Stimulated activated CD4-positive, alpha-beta T cell treated with anti-CD3 and anti-CD28 coated beads, Interleukin-1b, Interleukin-23, amount 100 ng/mL, for 48 hours (primary cell): ENCODE data around the gene KLHDC4.
"Not testable (repeated sequence)": the region's sequence is repeated elsewhere in the genome, so short reads cannot be mapped to it uniquely, and the experiment has no call there.

Experiments used
- DNase-seq: peaks from one replicate; pipeline ENCODE4 v3.0.0-alpha.2; 2020

KLHDC4 gene

DNA sequence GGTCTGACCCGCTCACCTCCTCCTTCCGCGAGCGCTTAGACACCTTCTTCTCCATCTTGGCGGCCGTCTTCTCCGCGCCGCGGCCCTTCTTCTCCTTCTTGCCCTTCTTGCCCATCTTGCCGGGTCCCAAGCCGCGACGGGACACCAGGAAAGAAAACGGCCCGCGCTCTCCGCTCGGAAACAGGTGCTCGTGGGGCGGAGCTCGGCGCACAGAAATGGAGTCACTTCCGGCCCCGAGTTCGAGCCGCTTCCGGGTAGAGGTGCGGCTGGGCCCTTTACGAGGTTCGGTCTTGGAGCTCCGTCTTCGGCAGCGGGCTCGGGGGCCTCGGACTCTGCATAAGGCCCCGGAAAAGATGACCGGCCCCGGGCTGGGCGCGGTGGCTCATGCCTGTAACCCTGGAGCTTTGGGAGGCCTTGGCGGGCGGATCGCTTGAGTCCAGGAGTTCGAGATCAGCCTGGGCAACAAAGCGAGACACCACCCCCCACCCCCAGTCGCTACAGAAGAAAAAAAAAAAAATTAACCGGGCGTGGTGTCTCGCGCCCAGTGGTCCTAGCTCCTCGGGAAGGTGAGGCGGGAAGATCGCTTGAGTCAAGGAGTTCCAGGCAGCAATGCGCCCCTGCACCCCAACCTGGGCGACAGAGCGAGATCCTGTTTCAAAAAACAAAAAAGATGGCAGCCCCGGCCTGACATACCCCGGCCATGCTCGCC is at the start of gene KLHDC4:
Gene KLHDC4, minus strand, starts transcription at position 211 of the 709 bp plus-strand sequence. Its CDS starts 96 bp downstream, at position 115.
- DNase-seq = peak; percentile 89

DNA sequence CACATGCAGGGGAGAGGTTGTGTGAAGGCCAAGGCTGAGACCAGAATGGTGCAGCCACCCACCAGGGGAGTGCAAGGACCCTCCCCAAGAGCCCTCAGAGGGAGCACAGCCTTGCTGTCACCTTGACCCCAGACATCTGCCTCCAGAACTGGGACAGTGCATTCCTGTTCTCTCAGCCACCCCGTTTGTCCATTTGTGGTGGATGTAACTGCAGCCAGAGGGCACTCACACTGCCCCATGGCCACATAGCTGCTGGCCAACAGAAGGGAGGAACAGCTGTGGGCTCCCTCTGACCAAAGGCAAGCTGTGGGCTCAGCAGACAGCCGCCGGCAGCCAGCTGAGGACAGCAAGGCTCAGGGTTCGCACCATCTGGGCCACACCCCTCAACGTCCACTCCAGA is 49.8 kb upstream of the KLHDC4 start:
- no peak for DNase-seq

DNA sequence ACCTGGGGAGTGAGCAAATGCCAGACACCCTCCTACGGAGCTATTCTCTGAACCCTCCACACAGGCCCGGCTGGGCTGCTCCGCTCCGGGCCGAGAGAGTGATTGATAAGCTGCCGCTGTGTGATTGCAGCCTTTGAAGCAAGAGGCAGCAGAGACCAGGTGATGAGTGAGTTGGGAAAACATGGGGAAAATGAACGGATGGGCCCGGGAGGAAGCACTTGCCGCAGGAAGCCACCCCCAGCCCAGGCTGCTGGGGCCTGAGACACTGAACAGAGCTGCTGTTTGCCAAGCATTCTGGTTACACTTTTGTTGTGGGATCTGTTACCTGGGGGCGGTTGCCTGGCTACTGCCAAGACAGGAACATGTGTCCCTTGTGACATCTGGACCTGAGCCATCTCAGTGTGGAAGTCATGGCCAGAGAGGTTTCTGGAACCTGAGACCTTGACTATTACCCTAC is 46.4 kb upstream of the KLHDC4 start:
- no peak for DNase-seq

DNA sequence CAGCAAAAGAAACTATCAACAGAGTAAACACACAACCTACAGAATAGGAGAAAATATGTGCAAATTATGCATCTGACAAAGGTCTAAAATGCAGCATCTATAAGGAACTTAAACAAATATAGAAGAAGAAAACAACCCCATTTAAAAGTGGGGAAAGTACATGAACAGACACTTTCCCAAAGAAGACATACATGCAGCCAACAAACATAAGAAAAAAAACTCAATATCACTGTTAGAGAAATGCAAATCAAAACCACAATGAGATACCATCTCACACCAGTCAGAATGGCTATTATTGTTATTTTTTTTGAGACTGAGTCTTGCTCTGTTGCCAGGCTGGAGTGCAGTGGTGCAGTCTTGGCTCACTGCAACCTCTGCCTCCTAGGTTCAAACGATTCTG is 45.7 kb upstream of the KLHDC4 start:
- not testable (repeated sequence) for DNase-seq

DNA sequence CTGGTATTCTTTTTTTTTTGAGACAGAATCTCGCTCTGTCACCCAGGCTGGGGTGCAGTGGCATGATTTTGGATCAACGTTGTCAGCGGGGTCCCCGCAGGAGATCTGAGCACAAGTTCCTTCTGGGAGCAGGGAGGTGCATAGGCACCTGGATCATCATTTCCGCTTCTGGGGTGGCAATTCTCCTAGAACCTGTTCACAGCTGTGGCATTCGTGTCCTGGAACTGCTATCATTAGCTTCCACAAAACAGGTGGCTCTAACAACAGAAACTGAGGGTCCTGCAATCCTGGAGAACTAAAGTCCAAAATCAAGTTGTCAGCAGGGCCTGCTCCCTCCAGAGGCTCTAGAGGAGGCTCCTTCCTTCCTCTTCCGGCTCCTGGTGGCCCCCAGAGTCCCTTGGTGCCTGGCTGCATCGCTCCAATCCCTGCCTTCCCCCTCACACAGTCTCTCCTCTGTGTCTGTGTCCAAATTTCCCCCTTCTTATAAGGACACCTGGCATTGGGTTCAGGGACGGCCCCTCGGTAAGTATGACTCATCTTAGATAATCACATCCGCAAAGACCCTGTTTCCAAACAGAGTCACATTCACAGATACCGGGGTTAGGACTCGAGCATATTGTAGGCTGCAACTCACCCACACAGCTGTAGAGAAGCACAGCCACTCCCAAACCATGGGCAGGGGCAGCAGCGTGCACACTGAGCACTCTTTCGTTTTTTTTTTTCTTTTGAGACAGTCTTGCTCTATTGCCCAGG is 43.5 kb upstream of the KLHDC4 start:
- no peak for DNase-seq

DNA sequence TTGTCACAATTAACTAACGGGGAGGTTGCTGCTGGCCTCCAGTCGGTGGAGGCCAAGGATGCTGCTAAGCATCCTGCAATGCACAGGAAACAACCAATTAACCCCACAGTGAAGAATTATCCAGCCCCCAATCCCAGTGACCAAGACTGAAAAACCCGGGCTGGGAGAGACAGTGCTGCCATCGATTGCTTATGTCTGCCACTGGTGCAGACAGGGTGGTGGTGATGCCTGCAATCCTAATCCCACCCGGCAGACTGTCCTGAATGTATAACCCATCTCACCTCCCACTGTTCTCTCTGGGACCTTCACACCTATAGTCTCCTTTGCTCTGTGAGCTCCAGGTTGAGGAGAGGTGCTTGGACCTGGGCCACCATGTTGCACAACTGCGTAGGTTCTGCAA is 42.3 kb upstream of the KLHDC4 start:
- no peak for DNase-seq

DNA sequence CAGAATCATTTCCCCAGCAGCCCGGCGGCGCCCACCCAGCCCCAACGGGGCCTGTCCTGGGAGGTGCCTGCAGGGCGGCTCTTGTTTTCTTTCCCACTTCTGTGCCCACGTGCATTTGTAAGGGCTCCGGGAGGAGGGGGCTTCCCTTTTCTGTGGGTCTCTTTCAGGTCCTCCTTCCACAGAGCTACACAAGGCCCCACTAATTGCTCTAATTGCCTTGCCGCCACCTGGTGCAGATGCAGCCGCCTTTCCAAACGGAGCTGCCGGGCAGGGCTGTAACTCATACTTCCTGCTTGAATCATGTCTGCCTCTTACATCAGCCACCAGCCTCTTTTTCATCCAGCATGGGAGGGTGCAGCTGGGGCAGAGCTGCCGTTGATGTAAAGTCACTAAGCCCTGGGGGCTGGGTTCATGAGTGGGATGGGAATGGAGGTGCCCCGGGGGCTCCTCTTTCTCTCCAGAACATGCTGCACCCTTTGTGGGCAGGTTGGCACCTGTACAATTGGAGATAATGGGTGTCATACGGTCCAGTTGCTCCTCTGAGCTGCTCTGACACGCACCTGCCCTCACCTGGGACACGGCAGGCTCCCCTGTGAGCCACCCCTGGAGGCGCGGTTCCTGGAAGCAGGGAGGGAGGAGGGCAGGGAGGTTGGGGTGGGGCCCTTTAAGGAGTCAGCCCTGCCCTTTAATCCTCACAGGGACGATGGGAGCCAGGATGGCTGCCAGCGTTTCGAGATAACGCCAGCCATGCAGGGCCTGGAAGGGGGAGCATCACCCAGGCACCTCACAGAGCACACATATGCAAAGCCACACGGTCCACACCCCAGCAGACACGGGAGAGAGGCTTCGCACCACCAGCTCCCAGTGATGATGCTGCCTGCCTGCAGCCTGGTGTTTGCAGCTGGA is 41.1 kb upstream of the KLHDC4 start:
- DNase-seq = peak; percentile 78

DNA sequence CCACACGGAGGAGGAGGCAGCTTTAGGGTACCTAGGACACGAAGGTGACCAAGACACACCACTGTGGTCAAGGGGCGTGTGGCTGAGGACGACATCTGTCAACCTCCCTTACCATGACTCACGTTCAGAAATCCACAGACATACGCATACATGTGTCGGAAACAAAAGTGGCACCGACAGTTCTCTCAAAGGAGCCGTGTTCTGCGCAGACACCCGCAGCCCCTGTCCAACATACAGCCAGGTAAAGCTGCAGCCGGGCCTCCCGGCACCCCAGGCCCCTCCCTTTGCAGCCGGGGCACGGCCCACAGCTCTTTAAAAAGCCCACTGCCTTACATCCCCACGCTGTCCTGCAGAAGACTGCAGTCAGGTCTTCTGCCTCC is 40.5 kb upstream of the KLHDC4 start:
- DNase-seq = peak; percentile 55

DNA sequence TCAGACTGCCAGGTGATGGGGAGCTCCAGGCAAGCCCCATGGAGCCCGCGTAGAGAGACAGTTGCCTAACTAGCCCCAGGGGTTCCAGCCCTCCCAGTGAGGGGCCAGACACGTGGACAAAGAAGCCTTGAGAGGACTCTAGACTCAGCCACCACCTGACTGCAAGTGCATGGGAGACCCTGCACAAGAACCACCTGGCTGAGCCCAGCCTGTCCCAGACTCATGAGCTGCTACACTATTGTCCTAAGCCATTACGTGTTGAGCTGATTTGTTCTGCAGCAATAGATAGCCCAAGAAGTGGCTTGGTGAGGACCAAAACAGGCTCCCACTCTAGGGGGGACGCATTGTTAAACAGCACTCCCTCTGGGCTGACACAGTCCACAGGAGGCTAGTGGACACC is 37.6 kb upstream of the KLHDC4 start:
- DNase-seq = no peak

DNA sequence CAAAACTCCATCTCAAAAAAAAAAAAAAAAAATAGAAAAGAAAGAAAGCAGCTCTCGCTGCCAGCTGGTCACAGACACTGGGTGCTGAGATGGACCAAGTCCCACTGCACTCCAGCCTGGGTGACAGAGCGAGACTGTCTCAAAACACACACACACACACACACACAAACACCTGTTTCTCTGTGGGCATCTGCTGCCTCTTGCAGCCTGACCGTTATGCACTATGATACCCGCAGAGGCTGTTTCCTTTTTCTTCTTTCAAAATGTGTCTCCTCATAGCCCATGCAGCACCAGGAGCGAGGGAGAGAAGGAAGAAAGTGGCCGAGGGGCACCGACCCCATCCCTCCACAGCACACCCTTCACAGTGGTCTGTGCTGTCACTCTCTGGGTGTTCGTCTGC is 36.9 kb upstream of the KLHDC4 start:
- DNase-seq = no peak

DNA sequence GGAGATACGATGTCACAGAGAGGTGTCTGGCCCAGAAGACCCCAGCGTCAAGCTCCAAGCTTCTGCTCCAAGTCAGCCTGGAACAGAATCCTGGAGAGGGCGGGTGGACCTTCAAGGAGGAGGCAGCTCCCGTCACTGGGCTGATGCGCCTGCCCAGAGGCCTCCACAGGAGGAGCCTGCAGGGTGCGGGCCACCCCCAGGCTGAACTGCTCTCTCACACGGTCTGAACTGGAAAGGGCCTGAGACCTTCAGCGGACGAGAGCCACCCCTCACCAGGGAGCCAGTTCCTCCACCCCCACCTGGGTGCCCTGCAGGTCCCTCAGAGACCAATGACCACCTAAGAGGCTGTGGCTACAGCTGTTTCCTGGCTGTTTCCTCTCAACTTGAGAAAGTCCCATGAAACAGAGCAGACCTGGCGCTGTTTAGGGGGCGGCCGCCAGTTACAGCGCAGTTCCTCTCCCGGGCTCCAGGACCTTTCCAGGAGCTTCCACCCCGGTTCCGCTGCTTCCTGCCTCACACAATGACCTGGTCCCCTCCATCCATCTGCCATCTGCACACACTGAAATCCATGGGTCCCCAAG is 36.0 kb upstream of the KLHDC4 start:
- no peak for DNase-seq

DNA sequence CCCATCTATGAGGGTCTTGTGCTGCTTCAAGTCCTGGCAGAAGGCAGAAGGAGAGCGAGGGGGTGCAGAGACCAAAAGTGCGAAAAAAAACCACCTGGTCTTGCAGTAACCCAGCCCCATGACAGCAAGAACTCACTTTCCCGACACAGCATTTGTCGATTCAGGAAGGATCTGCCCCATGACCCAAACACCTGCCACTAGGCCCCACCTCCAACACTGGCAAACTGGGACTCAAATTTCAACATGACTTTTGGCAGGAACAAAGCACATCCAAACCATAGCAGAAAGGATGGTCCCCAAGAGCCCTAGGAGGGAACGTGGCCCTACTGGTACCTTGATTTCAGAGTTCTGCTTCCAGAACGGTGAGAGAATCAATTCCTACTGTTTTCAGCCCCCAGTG is 34.7 kb upstream of the KLHDC4 start:
- DNase-seq = no peak

DNA sequence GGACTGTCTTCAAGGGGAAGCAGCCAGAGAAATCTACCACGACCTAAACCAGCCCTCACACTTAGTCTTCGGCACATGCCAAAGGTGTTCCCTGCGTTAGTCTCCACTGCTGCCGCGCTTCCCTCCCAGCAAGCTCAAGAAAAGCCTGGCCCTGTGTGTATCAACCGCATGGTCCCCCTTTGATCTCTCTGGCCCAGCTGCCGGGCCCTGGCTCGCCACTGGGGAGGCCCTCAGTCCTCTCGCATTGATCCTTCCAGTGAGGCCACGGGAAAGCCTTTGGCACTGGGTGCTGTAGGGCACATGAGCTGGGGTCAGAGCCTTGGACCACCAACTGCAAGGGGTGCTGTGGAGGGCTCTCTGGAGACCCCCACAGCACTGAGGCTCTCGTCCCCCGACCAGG is 29.6 kb upstream of the KLHDC4 start:
- DNase-seq = no peak

DNA sequence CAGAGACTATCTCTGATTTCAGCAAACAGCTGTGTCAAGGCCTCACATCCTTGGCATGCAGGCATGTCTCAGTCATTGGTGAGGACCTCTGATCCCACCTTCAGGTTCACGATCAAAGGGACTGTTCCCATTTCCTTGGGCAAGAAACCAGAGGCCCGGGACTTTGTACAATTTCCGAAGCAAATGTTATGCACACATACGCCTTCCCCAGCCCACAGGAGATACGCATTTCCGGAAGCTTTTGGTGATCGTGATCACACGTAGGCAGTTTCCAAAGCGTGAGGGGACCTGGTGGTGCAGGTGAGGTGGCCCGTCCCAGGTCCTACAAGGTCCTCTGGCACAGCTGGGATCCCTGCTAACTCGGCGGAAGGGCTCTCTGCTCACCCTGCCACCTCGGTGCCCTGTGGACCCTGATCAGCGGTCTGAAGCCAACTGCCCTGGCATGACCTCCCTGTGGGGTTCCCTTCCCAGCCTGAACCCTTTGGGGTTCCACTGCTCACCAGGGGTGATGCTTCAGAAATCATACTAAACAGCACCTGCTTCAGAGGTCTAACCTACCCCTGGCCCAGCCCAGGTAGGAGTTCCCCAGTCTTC is 28.8 kb upstream of the KLHDC4 start:
- DNase-seq = no peak

DNA sequence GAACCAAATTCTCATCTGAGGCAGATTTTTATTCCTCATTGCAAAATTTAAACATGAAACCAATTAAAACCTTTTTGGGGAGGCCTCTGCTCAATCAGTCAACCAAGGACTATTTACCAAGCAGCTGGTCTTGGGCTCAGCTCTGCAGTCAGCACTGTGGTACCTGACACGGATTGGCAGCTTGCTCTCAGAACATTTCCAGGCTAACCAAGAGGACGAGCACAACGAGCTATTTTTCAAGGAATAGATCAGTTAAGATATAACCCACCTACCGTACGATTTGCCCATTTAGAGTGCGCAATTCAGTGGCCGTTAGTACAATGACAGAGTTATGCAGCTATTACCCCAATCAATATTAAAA is 26.4 kb upstream of the KLHDC4 start:
- no peak for DNase-seq

DNA sequence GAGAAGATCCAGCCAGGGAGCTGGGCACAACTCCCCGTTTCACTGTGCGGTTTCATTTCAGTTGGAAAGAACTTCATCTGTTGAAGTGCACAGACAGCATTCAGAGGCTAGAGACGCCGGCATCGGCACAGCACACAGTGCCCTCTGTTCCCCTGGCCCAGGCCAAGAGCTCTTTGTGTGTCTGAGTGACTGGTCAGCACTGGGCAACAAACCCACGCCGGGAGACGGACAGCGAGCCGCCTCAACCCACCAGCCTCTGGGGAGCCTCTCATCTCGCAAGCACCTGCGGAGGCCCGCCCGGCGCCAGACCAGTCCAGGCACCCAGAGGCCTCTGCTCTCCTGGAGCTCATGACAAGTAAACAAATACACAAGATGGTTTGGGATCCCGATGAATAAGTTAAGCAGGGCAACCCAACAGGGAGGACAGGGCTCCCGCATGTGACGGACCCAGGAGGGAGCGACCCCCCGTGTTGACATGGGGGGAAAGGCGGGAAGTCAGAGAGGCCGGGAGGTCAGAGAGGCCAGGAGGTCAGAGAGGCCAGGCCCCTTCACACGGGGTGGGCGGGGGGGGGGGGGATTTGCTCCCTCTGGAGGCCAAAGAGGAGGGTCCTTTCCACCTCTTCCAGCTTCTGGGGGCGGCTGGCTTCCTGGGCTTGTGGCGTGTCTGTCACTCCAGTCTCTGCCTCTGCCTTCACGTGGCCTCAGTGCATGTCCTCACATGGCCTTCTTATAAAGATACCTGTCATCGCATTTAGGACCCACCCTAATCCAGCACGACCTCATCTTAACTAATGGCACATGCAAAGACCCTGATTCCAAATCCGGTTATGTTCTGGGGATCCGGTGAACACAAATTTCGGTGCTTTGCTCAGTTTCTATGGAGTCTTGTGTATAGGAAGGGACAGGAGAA is 25.8 kb upstream of the KLHDC4 start:
- no peak for DNase-seq

DNA sequence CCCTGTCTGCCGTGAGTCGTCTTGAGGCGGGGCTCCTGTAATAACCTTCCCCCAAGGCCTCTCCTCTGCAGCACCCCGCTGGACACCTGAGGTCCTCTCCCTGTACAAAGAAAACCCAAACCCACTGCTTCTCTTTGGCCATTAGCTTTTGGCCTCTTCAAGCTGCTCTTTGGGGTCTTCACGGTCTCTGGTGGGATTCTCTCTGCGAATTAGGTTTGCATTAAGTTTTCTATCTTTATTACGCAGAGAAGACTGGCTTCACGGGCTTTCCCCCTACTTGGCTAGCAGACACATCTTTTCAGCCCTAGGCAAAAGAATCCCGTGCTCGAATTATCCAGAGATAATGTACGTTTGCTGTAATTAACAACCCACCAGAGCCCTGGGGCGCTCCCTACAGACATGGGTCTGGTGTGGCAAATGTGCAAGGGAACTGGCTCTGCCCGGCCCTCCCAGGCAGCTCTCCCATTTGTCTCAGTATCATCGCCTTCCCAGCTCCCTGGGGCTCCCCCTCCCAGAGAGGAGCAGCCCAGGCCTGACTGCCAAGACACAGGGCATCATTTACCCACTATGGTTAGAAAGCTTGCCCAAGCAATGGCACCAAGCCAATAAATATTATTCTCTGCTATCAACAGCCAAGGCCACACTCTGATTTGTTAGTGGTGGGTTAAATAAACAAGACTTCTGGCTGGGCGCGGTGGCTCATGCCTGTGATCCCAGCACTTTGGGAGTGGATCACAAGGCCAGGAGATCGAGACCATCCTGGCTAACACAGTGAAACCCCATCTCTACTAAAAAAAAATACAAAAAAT is 24.7 kb upstream of the KLHDC4 start:
- no peak for DNase-seq

DNA sequence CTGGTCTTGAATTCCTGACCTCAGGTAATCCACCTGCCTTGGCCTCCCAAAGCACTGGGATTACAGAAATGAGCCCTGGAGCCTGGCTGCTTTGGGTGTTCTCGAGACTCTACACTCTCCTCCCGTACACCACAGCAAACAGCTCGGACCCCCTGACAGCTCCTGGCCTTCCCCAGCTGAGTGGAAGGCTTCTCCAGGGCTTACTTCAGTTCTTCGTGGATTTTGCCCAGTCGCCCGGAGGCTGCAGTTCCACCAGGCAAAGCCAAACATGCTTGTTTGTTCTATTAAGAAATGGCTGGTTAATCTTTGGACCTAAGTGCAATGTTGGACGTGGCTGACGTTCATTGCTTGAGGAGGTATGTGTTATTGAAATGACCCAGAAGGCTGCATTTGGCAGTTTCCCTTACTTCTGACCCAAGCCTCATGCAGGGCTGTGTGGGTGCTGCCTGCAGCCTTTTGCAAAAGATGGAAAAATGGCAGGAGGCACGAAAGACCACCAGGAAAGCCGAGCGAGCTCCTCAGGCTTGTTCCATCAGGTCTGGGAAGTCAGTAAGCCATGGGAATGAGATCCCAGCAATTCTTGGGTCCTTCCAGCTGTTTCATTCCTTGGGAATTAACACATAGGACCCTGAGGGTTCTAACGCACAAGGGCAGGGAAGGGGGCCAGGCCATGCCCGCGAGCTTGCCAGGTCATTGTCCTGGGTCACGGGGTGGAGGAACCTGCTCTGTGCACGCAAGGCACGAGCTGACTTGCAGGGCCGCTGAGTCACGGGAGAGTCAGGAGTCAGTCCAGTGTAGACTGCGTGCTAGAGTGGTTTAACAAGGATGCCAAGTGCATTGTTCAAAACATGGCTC is 23.9 kb upstream of the KLHDC4 start:
- DNase-seq = no peak

DNA sequence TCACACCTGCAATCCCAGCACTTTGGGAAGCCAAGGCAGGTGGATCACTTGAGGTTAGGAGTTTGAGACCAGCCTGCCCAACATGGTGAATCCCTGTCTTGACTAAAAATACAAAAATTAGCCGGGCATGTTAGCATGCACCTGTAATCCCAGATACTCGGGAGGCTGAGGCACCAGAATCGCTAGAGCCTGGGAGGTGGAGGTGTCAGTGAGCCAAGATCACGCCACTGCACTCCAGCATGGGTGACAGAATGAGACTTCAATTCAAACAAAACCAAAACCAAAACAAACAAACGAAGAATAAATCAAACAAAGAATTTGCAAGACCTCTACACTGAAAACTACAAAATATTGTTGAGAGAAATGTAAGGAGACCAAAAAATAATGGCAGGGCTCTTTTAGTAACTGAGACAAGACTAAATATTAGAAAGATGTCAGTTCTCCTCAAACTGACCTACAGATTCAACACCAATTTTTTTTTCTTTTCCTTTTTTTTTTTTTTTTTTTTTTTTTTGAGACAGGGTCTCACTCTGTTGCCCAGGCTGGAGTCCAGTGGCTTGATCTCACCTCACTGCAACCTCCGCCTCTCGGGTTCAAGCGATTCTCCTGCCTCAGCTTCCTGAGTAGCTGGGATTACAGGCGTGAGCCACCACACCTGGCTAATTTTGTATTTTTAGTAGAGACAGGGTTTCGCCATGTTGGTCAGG is 23.1 kb upstream of the KLHDC4 start:
- DNase-seq = not testable (repeated sequence)
